Activated CD4-positive, alpha-beta T cell treated with anti-CD3 and anti-CD28 coated beads, Interleukin-2, amount 50 U/mL, for 24 hours (primary cell): ENCODE data around the gene CDNF.
A peak's percentile ranks its signal among the peaks of the same experiment; 100 is the strongest.
"Not testable (repeated sequence)": the region's sequence is repeated elsewhere in the genome, so short reads cannot be mapped to it uniquely, and the experiment has no call there.

Experiments
- DNase-seq, 2 donors: peaks; one replicate each; pipeline ENCODE4 v3.0.0-alpha.2; 2020; ENCODE audit warnings: low read depth in 1 of 2, low spot score in 1 of 2

The CDNF gene

GRCh38 chr10:14837757-14838581 lies at the start of gene CDNF, which contains the start of the genes HSPA14 and MSANTD7:
Gene CDNF (minus strand): TSS chr10:14838037. CDS start chr10:14837946, 91 bp downstream.
Gene HSPA14 (plus strand): TSS chr10:14838306. CDS start chr10:14838403, 97 bp downstream.
Gene MSANTD7 (plus strand): TSS chr10:14838306. CDS start chr10:14842285, 3,979 bp downstream.
- peak; percentile 97 to 99 for DNase-seq

DNA sequence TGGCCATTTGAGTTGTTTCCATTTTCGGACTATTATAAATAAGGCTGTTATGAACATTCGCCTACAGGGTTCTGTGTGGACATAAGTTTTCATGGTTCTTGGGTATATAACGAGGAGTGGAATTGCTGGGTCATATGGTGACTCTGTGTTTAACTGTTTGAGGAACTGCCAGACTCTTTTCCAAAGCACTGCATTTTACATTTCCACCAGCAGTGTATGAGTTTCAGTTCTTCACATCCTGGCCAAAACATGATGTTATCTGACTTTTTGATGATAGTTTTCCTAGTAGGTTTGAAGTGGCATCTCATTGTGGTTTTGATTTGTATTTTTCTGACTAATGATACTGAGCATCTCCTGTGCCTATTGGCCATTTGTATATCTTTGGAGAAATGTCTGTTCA lies 46.2 kb upstream of the CDNF start:
- DNase-seq = no peak

- DNase-seq = no peak
Observed at GRCh38 chr10:14880229-14880628, 42.4 kb upstream of the CDNF start.

DNA sequence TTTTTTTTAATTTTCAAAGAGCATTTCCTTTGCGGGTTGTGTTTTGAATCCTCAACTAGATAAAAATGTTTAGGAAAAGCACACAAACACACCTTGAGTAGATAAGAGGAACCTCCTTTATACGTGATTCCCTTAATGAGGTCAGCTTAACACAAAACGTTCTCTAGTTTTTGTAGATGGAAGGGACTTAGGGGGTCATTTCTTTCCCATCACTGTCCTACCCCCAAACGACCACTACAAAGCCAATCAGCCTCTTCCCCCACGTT lies 42.0 kb upstream of the CDNF start:
- no peak for DNase-seq

DNA sequence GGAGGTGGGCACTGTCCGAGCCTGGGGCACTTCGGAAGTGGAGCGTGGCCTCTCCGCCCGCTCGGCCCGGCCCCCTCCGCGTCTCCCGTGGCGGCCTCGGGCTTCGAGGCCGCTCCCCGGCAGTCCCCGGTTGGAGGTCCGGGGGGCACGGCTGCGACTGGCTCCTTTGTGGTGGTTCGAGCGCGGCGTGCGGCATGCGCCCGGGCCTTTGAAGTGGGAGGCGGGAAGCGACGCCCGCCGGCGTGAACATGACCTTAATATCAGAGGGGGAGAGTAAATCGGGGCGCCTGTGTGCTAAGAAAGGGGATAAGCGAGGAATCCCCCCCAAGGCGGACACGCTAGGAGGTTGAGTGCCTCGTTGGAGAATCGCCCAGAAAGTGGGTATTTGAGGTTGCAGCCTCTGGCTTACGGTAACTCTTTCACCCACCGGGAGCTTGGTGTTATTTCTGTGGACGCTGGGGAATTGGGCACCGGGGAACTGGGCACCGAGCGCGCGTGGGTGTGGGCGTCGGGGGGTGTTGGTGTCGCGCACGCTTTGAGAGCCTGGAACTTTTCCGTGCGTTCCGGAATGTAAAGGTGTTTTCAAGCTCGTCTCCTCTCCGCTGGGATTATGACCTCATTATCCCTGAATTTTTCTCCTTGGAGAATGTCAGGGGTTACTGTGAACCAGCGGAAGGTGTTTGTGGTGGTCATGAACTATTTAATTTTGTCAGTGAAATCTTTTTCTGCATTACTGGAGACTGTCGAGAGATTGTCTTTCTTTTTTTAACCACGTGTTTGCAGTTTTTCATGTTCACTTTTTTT lies 41.5 kb upstream of the CDNF start:
- DNase-seq = peak; percentile 13 to 18

DNA sequence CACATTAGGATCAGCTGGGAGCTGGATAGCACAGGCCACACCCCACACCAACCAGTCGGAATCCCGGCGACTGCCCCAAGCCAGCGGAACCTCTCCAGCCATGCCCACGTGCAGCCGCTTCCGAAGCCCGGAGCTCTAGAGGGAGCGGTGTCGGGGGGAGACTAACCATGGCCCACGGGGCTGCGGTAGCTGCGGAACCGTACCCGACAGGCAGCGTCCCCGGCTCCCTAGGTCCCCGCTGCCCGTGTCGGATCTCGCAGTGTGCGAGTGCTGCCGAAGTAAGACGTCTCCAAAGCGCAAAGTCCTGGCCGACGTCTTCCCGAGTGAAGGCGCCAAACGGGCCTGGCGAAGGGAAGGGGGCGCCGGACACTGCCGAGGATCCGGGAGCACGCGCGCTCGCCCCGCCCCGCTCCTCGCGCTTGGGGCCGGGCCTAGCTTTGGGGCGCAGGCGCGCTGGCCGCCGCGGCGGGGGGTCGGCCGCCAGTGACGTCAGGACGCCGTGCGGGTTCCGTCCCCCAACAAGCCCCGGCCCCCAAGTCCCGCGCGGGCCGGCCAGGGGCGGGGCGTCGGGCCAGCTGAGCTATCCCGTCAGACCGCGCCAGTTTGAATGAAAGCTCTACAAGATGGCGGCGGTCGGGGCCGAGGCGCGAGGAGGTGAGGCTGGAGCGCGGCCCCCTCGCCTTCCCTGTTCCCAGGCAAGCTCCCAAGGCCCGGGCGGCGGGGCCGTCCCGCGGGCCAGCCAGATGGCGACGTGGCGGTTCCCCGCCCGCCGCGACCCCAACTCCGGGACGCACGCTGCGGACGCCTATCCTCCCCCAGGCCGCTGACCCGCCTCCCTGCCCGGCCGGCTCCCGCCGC lies 40.7 kb upstream of the CDNF start, which contains the start of gene SUV39H2:
SUV39H2 (plus strand) TSS at position 601 of the 858 bp plus-strand sequence; CDS start at position 624, 23 bp downstream.
- peak; percentile 86 to 91 for DNase-seq

GRCh38 chr10:14876764-14877163 lies 38.9 kb upstream of the CDNF start:
- no peak for DNase-seq

DNA sequence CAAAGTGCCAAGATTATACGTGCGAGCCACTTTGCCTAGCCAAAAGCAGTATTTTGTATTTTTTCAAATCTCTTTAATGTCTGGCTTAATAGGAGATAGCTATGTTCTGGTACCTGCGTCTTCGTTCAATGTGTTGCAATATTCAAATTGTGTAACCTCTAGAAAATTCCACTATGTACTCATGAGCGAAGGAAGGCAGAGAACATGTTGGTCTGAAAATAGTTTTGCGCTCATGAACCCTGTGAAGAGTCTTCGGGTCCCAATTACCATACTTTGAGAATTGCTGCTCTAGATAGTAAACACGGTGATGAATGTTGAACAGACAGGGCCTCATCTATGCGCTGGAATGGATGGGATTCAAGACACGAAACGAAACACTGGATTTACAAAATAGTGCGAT lies 38.1 kb upstream of the CDNF start:
- DNase-seq = no peak

GRCh38 chr10:14873090-14873760 lies 35.4 kb upstream of the CDNF start:
- DNase-seq = no peak

- not testable (repeated sequence) for DNase-seq
Observed at GRCh38 chr10:14864871-14865270, 27.0 kb upstream of the CDNF start.

DNA sequence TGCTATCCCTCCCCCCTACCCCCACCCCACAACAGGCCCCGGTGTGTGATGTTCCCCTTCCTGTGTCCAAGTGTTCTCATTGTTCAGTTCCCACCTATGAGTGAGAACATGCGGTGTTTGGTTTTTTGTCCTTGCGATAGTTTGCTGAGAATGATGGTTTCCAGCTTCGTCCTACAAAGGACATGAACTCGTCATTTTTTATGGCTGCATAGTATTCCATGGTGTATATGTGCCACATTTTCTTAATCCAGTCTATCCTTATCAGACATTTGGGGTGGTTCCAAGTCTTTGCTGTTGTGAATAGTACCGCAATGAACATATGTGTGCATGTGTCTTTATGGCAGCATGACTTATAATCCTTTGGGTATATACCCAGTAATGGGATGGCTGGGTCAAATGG lies 26.6 kb upstream of the CDNF start:
- not testable (repeated sequence) for DNase-seq

GRCh38 chr10:14860791-14861190 lies 23.0 kb upstream of the CDNF start:
- no peak for DNase-seq

DNA sequence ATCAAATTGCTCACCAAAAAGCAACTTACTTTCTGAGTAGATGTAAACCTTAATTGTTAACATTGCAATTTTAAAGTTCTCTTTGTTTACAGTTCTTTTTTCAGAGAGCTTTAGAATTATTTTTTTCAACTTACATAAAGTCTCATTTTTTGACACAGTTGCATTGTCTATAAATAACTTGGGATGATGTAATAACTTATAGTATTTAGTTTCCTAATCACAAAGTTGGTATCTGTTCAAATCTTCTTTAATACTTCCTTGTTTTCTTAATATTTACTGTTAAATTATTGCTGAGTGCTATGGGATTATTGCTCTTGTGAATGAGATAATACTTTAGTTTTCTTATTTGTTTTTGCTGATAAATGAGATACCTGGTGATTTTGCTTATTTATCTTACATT lies 21.9 kb upstream of the CDNF start:
- no peak for DNase-seq

DNA sequence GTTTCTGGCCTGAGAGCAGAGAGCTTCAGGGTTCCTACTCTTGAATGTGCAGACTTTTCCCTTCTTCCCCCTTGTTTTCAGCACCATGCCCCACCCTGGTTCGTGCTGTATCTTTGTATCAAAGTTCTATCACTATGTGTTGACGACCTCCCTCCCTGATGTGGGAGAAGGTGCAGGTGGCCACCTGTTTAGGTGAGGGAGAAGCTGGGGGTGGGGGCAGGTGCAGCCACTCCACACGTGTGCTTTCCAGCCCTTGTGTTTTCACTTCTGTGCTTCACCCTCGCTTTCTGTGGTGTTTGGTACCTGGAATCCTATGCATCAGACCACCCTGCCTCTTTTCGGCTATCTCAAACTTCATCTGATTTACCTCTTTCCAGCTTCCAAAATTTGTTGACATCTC lies 21.2 kb upstream of the CDNF start:
- DNase-seq = no peak

- DNase-seq = no peak
Observed at GRCh38 chr10:14858338-14858960, 20.6 kb upstream of the CDNF start.

- no peak for DNase-seq
Observed at GRCh38 chr10:14855453-14855852, 17.6 kb upstream of the CDNF start.

- no peak for DNase-seq
Observed at GRCh38 chr10:14852236-14852635, 14.4 kb upstream of the CDNF start.

DNA sequence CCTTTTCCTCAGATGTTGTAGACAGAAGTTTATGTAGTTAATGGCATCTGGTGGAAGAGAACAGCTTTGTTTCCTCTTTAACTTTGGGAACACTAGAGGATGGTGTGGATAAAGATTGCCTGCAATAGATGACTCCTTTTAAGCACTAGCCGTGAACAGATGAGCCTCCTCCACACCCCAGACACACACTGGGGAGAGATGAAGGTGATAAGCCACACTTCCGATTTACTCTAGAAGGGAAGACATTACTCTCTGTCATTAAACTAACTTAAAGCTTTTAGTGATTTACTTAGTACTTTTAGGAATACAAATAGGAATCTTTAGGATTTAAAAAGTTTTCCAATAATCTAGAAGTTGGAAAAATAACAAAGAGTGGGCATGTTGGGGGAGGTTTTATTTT lies 7.1 kb upstream of the CDNF start:
- DNase-seq = no peak

GRCh38 chr10:14843327-14843988 lies 5.6 kb upstream of the CDNF start:
- DNase-seq = no peak

- DNase-seq = no peak
Observed at GRCh38 chr10:14840178-14840577, 2.3 kb upstream of the CDNF start.
